Kidney (tissue), 14 donors: Measurements from ENCODE around the gene PRELP. TPM values are rescaled to one million over a fixed set of nuclear protein-coding genes. Genes with fewer than 3 reads are reported as not detected.

ENCODE experiments used
- DNase-seq, 5 donors: peaks; one replicate each; pipeline ENCODE4 v3.0.0-alpha.2; 2013 to 2020
- FAIRE-seq: peaks from 2 replicates; lab custom pipeline; 2012; peaks lifted over from hg19 to GRCh38; lab: Jason Lieb, UNC
- H3K27ac ChIP-seq, 2 donors: one replicate each; pipeline ENCODE4 v1.7.0; 2013; ENCODE audit warnings: low read depth in 2 of 2, low read length in 2 of 2, inconsistent platforms in 1 of 2
- H3K27me3 ChIP-seq: one replicate; pipeline ENCODE4 v1.7.1; 2013; ENCODE audit warnings: low read length, inconsistent platforms; ENCODE audit not compliant: control insufficient read depth, insufficient read depth
- H3K36me3 ChIP-seq, 3 donors: one replicate each; pipeline versions ENCODE4 v1.7.0 to v1.7.1; 2013; ENCODE audit warnings: low read length in 3 of 3, control low read depth in 1 of 3, inconsistent platforms in 1 of 3; ENCODE audit not compliant: insufficient read depth in 3 of 3, control insufficient read depth in 2 of 3
- H3K4me1 ChIP-seq, 3 donors: one replicate each; pipeline versions ENCODE4 v1.7.0 to v1.7.1; 2013; ENCODE audit warnings: low read length in 3 of 3, inconsistent platforms in 1 of 3, low read depth in 1 of 3; ENCODE audit not compliant: control insufficient read depth in 2 of 3, insufficient read depth in 2 of 3
- H3K4me3 ChIP-seq, 3 donors: one replicate each; pipeline versions ENCODE4 v1.7.0 to v1.8.1; 2013; ENCODE audit warnings: low read length in 3 of 3, control low read depth in 1 of 3, inconsistent platforms in 1 of 3
- H3K9ac ChIP-seq, 3 donors: one replicate each; pipeline versions ENCODE4 v1.7.0 to v1.7.1; 2013; ENCODE audit warnings: low read length in 3 of 3, control low read depth in 1 of 3, inconsistent platforms in 1 of 3
- H3K9me3 ChIP-seq, 3 donors: one replicate each; pipeline versions ENCODE4 v1.7.0 to v1.7.1; 2013; ENCODE audit warnings: low read length in 3 of 3, control low read depth in 1 of 3, inconsistent platforms in 1 of 3; ENCODE audit not compliant: control insufficient read depth in 2 of 3, insufficient read depth in 1 of 3
- CTCF ChIP-seq: IDR thresholded peaks from 3 replicates; pipeline ENCODE4 v1.5.1; 2012; ENCODE audit warnings: mild to moderate bottlenecking, moderate library complexity, borderline replicate concordance; ENCODE audit not compliant: insufficient read depth; ENCODE audit errors: extremely low read depth
- intact Hi-C: fragments of 100-400 bp; cut with DNase I; formaldehyde crosslinking; loops from one replicate; pipeline ENCODE4 v1.11.1; 2022
- polyA plus RNA-seq: library from polyadenylated mRNA; stranded (reverse); fragments of 350-450 nt; fragmentation: Illumina TruSeq; extraction: RNeasy Lipid Tissue Mini Kit (QIAGEN cat#74804); gene quantifications from one replicate; pipeline ENCODE4 v1.2.3, GENCODE V29; 2014; ENCODE audit warnings: low read depth, low replicate concordance; ENCODE audit not compliant: insufficient read depth
- total RNA-seq: library from RNA; stranded (reverse); fragmentation: NEBNext Ultra II Directional; extraction: Animal tissue kit (Norgen Biotek cat#: 25700); gene quantifications from one replicate; pipeline ENCODE4 v1.2.1, GENCODE V29; 2021
- donor health status: control.
- donor health status: control.
- donor health status: control.
- donor health status: control.
- donor health status: control.
- donor health status: DM: yes; HTN: yes; CAD: no.
- donor health status: Normal renal cell carcinoma (clear cell type).

PRELP gene
- total and polyA plus RNA-seq, 2 donors from 2014 or later: 9.5 to 24.5 TPM

- Histone ChIP-seq H3K27ac (no peak overlapping the region), H3K9me3 (no peaks in the 10 kb centered on the region), H3K27me3 (no peaks in the 10 kb centered on the region), H3K4me3 (no peak overlapping the region), H3K36me3 (no peaks in the 10 kb centered on the region), H3K9ac (no peak overlapping the region), H3K4me1 (peaks cover 0 to 2% (median 0%) of the 10 kb centered on the region in 3 donors)
- no peak for FAIRE-seq
- no peak for DNase-seq
- intact Hi-C loops: no loop called here
- no peak for TF ChIP-seq CTCF
These were observed 30.1 kb downstream of the PRELP start for GRCh38 chr1:203505526-203506204.

- no peak overlapping the region for H3K4me3 ChIP-seq
- no peak overlapping the region for H3K27ac ChIP-seq
- no peaks in the 10 kb centered on the region for H3K9me3 ChIP-seq
- no peaks in the 10 kb centered on the region for H3K27me3 ChIP-seq
- peak in 3 of 5 donors; percentile 41 to 70 (median 66) for DNase-seq
- H3K9ac ChIP-seq: no peak overlapping the region
- intact Hi-C loops: no loop called here
- H3K36me3 ChIP-seq: no peaks in the 10 kb centered on the region
- no peak for TF ChIP-seq CTCF
- no peak for FAIRE-seq
- H3K4me1 ChIP-seq: peaks cover 0 to 2% (median 0%) of the 10 kb centered on the region in 3 donors
These were observed 31.4 kb downstream of the PRELP start for GRCh38 chr1:203506858-203507626.

- Histone ChIP-seq H3K4me3 (no peak overlapping the region), H3K9me3 (no peaks in the 10 kb centered on the region), H3K4me1 (peaks cover 0 to 5% (median 0%) of the 10 kb centered on the region in 3 donors), H3K27me3 (no peaks in the 10 kb centered on the region), H3K36me3 (no peaks in the 10 kb centered on the region), H3K9ac (no peak overlapping the region), H3K27ac (no peak overlapping the region)
- TF ChIP-seq CTCF: no peak
- DNase-seq (no peak), FAIRE-seq (no peak)
- intact Hi-C loops: no loop called here
These were observed 32.2 kb downstream of the PRELP start for GRCh38 chr1:203507759-203508158.
